Gastroesophageal sphincter (tissue), 3 donors: Measurements from ENCODE around the gene NTRK3.

Source experiments
- EP300 ChIP-seq: sonication (generic); formaldehyde crosslinking; IDR thresholded peaks from one replicate; pipeline ENCODE4 v1.6.1; 2017; ENCODE audit warnings: antibody characterized with exemption, mild to moderate bottlenecking
- TF ChIP-seq, protein P1 (sequence below), 4 experiments: fragments of 200-600 bp in 2 of 4; fragments of 450-650 bp in 2 of 4; sonication (generic) in 1 of 4; IDR thresholded peaks; one replicate each; pipeline ENCODE4 v1.5.1; 2017 to 2019; ENCODE audit warnings: antibody characterized with exemption in 4 of 4, mild to moderate bottlenecking in 2 of 4, moderate library complexity in 2 of 4

DNA sequence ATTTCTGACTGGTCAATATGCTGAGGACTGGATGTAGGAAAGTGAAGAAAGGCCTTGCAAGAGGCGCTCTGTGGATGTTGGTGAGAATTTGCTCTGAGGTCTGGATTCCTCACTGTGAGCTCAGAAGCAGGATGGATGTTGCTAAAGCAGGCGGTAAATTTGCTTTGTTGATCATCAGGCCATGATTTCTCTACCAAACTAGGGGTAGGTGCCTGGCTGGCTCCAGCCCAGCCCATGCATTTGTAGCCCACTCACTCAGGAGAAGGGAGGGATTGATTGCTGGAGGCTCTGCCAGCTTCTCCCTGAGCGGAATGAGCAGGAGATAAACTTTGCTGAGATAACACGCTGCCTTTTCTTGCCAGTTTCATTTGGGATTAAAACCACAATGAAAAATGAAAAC is 44.3 kb upstream of the NTRK3 start:
- no peak for TF ChIP-seq EP300
- TF ChIP-seq, protein P1, sequence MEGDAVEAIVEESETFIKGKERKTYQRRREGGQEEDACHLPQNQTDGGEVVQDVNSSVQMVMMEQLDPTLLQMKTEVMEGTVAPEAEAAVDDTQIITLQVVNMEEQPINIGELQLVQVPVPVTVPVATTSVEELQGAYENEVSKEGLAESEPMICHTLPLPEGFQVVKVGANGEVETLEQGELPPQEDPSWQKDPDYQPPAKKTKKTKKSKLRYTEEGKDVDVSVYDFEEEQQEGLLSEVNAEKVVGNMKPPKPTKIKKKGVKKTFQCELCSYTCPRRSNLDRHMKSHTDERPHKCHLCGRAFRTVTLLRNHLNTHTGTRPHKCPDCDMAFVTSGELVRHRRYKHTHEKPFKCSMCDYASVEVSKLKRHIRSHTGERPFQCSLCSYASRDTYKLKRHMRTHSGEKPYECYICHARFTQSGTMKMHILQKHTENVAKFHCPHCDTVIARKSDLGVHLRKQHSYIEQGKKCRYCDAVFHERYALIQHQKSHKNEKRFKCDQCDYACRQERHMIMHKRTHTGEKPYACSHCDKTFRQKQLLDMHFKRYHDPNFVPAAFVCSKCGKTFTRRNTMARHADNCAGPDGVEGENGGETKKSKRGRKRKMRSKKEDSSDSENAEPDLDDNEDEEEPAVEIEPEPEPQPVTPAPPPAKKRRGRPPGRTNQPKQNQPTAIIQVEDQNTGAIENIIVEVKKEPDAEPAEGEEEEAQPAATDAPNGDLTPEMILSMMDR (IDR thresholded peaks at IDR 0.05) = no peak
